HG02852 (cell line): ENCODE measurements around the gene GLT8D2.

Experiments used
- ATAC-seq: cut with Tn5 transposase; IDR thresholded peaks from one replicate; pipeline ENCODE4 v1.9.1; 2021; ENCODE audit warnings: mild to moderate bottlenecking, moderate library complexity; ENCODE audit not compliant: unreplicated experiment

The GLT8D2 gene

GRCh38 chr12:103955811-103956508 lies 94.0 kb downstream of the GLT8D2 start:
- no peak for ATAC-seq

- ATAC-seq = no peak
Measured at GRCh38 chr12:103952497-103952896, 97.5 kb downstream of the GLT8D2 start.

- ATAC-seq = no peak
Measured at GRCh38 chr12:103948746-103949406, 101.1 kb downstream of the GLT8D2 start.

GRCh38 chr12:103947871-103948555 lies 102.0 kb downstream of the GLT8D2 start:
- no peak for ATAC-seq

GRCh38 chr12:103944964-103945363 lies 105.0 kb downstream of the GLT8D2 start:
- ATAC-seq = no peak
